Stromal cell of bone marrow (primary cell): ENCODE measurements around the gene FMN1.
A peak's percentile ranks its signal among the peaks of the same experiment; 100 is the strongest.

Experiments used
- DNase-seq: peaks from one replicate; pipeline ENCODE4 v3.0.0-alpha.2; 2012; ENCODE audit warnings: low read depth

Gene FMN1

DNA sequence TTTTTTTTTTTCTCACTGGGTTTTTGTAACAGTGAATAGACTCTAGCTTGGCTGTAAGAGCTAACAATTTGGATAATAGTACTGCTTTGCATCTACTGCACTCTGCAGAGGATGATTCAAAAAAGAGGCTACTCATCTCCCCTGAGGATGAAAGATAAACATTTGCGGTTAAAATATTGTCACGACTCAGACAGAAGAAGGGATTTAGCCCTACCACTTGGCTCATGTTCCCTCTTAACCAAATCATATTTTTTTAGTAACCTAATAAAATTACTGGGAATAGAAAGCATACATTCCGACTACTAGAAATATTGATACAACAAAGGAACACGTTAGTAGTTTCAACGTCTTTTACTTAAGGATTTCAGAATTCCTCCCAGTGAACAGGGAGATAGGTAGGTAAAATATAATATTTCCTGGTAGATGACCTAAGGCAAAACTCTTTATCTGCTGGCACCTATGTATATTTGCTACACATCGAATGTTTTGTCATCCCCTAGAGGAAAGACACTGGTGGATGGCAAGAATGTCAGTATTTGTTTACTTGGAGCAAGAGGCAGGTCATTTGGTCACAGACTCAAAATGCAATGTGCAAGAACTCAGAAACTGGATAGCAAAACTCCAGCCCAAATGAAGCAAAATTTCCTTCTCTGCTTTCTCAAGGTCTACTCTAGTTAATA is 365.9 kb downstream of the FMN1 start:
- DNase-seq = peak; percentile 94

DNA sequence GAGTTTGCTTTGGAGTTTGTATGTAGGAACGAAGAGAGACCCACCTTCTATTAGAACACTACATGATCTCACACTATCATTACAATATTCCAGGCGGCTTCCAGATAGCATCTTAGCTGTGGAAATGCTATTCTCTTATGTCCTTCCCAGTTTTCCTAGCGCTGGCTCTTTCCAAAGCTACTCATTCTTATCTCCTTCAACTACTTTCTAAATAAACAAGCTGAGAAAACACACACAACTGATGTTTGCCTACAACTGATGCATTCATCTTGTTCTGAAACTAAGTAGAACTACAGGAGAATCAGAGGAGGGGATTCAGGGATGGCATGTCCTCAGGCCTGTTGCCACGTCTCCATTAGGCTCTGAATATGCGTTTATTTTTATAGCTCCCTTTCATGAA is 367.8 kb downstream of the FMN1 start:
- no peak for DNase-seq

DNA sequence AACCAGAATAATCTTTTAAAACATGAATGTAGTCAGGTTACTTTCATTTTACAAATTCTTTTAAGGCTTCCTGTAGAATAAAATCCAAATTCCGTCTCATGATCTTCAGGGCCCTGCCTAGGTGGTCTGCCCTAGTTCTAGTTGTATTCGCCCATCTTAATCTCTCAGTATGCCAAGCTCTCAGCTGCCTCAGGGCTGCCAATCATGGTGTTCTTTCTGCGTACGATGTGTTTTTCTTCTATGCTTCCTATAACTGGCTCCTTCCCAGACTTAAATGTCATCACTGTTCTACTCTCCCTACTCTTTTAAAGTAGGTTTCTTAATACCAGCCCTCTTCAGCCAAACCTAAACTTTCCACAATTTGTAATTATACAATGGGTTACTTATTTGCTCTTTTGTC is 369.3 kb downstream of the FMN1 start:
- DNase-seq = no peak

DNA sequence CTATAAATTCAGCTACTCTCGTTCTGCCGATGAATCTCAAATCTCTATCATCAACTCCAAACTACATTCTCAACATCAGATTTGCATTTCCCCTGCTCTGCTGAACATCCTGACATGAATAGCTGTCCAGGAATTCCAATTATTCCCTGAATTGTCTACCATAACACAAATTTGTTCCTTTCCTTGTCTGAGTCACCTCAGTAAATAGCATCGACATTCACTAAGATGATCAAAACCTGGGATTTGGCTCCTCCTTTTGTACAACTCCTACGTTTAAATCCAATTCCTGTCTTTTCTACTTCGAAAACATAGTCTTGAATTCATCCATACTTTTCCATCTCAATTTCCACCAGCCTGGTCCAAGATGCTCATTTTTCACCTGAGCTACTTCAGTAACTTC is 369.7 kb downstream of the FMN1 start:
- no peak for DNase-seq

DNA sequence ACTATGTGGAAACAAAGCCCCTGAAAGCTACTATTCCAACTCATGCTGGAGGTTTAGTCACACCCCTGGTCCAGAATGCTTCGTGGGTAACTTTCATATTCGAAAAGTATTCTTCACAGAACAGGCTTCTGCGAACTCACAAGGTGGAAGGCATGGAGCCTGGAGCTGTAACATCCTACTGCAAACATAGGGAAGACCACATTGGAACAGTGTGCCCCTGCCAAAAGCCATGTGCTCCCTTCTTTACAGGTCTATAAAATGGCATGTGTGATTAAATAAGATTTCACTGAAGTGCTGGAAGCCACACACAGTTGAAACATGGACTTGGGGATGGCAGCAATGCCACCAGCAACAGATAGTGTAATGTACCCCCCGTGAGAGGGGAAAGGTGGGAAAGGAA is 370.8 kb downstream of the FMN1 start:
- no peak for DNase-seq

DNA sequence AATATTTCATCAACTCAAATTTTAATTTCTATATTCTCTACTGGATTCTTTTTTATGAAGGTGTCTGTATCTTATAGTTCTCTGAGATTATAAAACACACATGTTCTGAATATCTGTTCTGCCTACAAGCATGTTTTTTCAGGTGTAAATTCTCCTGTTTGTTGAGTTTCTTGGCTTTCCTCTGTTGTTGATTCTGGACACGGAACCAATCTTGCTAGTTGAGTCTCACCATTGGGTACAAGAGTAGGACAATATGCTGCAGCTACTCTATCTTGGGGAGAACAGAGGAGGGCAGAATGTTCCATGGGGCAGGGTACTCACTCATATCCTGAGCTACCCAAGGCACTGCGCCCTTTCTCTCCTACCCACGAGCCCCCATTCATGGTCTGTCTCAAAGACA is 371.8 kb downstream of the FMN1 start:
- no peak for DNase-seq

DNA sequence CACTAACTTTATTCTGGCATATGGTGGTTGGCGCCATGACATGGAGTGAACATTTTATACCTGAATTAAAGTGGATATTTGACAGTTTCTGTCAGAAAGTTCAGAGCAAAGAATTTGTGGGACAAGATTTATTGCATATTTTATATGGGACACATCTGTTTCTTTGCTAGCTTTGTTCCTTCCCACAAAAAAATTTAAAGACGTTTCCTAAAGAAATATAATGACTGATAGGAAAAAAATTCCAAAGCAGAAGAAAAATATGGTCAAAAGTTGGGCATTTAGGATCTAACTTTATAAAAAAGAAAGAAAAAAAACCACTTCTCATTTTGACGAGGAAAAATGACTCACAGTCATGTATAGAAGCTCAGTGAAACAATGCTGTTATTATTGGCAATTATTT is 375.1 kb downstream of the FMN1 start:
- DNase-seq = no peak

DNA sequence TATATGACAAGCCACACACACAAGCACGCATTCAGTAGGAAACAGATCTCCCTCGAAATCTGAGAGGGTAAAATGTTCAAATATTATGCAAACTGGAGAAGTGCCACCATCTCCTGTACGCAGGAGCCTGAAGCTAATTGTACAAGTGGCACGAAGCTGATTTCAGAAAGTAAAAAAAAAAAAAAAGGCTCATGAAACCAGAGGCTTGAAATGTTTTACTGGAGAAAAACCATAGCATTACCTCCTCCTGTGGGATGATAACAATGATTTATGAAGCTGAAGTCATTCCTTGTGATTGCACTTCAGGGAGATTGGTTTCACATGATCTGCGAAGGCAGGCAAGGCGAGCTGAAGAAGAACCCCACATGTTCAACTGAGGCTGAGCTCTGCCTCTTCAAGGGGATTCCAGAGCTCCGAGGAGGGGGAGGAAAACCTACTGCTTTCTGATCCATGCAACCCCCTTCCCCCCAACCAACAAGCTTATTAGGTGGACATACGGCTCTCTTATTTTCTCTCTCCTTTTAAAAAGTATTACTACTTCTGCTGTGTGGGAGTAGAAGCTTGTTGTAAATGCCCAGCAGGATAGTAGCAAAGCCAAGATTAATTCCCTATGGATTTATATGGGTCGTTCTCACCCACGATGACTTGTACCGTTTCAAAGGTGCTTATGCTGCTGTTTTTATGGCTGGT is 375.6 kb downstream of the FMN1 start:
- peak; percentile 61 for DNase-seq

DNA sequence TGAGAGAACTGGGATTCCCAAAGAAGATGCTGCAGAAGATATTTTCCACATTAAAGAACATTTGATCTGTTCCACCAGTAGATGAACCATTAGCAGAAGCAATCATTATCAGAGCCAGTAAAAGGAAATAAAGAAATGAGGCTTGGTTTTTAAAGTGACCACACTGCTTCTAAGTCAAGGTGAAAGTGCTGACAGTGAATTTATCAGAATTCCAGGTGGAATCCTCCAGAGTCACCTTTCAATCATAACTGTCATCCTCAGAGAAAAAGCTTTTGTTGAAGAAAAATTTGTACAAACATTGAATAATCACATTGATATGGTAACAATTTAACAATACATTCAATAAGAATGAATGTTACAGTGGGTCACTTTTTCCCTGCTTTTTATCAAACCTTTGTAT is 376.9 kb downstream of the FMN1 start:
- no peak for DNase-seq

DNA sequence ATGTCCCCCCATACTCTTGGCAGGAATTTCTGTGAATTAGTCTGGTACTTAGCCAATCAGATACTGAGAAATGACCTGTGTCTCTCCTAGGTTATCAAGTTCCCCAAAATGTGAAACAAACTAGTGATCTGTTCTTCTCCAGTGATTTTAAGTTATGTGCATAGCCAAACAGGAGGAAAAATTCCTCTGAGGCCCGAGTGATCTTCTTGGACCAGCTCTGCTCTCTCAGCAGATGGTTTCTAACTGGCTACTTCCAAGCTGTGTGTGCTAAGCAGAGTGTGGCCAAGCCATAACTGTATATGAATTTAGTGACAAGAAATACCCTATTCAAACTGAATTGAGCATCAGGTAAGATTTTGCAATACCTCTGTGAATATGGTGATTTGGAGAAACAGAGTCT is 387.2 kb downstream of the FMN1 start:
- no peak for DNase-seq

DNA sequence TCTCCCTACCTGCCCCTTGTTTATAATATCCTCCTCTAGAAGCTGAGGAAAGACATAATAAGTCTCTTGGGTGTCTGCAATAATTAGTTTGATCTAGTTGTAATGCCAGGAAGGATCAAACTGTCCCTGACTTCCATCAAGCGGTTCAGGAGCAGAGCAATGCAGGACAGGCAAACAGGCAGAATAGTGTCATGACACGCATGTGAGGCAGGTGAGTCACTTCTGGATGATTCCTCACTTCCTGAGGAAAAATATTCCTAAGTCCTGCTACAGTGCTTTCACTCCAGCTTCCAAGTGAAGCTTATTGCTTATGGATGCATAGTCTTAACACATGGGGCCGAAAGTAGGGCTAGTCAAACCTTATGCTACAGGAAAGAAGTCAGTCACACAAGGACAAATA is 390.9 kb downstream of the FMN1 start:
- DNase-seq = no peak

DNA sequence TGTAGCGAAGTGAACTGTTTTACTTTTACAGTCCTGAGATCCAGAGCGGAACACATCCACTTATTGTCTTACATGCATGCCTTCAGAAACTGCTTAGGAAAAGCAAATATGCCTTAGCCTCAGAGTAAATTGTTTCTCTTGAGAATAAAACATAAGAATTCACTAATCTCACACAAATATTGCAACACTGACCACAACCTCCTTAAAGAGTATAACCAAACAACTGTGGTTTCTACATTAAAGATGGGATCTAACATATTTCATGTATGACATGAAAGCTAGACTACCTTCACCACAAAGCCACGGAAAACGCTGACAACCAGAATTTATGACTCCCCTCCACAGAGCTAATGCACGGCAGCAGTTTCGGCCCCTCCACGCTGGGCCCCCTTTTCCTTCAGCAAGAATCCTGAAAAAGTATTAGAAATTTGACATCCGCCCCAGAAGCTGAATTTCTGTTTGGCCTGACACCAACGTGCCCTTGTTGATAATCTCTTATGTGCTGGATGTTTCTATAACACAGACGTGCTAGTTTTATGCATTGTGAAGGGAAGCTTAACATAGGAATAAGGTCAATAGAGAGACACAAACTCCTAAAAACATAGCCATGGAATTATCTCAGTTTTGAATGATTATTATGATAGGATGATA is 392.1 kb downstream of the FMN1 start:
- DNase-seq = peak; percentile 65

DNA sequence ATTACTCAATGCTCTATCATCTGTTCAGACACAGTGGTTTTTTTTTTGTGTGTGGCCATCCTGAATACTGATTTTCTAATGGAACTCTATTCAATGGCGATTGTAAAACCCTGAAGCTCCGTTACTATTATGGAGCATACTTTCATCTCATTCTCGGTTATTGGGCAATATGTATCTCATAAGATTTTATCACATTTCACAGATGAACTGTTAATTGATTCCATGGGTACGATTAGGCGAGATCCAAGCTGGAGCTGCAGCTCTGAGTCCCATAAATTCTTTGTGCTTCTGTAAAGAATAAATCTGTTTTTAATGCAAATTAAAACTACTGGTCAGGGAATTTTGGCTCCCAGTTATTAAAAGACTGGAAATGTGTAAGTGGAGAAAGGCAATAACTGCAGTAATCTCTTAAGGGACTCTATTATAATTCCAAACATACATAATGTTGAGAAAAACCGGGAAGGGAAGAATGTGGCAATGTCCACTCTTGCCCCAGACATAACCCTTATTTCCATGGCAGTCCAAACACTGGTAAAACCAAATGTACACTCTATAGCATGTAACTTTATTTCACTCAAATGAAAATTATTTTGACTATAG is 394.5 kb downstream of the FMN1 start:
- DNase-seq = no peak

DNA sequence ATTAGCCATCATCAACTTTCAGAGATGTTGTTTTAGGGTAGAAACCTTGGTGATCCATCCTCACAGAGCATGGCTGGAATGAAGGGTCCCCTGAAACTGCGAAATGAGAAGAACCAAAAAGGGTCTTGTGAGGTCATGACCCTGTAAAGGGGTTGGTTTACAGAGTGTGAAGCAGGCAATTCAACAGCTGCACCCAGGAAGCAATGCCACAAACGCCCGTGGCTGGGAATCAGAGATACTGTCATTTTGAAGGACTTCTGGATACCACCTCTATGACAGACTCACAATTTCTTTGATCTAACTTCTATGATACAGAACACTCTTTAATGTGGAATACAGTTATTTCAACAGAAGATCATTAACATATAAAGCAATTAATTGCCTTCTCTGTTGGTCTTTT is 397.7 kb downstream of the FMN1 start:
- no peak for DNase-seq

DNA sequence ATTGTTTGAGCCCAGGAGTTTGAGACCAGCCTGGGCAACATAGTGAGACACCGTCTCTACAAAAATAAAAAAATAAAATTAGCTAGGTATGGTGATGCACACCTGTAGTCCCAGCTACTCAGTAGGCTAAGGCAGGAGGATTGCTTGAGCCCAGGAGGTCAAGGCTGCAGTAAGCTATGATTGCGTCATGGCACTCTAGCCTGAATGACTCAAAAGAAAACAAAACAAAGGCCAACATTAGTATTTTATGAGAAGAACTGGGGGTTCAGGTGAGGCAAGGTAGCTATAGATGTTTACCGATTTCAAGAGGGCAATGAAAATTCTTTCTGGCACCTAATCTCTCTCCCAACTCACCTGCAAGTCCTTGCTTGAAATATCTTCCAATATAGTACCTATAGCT is 399.5 kb downstream of the FMN1 start:
- no peak for DNase-seq

DNA sequence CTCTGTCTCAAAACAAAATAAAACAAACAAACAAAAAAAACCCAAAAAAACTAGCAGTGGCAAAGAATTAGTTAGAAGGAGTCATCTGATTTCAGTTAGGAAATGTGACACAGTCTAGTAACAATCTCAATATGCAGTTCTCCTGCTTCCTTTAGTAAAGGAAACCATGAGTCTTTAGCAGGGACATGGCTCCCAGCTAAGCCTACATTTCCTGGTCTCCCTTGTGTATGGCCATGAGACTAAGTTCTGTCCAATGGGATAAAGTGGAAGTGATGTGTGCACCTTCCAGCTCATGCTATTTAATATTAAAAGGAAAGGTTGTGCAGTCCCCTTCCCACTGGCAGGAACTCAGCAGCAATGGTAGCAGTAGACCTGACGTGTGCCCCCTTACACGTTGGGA is 402.1 kb downstream of the FMN1 start:
- no peak for DNase-seq

DNA sequence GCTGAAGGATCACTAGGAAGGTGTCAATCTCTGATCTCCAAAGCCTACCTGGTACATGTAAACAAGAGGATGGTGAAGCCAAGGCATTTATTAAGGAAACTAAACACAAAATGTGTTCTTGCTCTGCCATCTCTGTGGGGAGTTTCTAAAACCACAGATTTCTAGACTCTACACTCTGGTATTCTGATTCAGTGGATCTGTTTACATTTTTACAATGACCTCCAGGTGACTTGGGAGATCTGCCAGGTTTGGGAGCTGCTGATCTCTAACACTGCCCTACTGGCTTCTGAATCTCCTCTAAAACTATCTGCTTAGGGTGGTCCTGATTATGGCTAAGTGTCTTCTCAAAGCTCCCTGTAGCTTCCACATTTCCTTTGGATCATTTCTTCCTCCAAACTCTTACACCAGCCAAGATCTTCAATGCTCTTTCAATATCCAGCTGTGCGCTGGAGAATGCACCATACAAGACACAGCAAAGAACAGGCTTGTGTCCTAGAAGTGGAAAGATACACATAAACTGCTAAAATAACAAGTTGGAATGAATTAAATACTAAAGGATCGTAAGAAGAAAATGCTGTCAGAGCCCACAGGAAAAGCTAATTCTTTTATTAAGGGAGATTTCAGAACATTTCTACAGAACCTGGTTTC is 404.0 kb downstream of the FMN1 start:
- DNase-seq = no peak

DNA sequence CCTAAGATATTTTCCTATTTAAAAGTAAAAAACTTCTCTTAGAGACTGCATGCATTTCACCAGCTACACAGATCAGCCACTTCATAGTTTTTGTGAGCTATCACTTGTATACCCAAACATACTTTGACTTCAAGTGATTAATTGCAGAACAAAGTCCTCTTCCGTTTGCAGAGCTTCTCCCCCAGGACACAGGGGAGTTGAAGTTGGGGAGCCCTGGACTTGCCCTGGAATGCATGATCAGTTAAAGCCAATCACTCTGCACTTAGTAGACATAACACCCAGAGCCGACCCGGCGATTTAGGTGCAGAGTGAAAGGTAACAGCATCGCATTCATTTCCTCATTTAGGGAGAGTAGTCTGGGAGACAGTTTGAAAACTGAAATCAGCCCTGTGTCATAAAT is 406.6 kb downstream of the FMN1 start:
- DNase-seq = no peak

DNA sequence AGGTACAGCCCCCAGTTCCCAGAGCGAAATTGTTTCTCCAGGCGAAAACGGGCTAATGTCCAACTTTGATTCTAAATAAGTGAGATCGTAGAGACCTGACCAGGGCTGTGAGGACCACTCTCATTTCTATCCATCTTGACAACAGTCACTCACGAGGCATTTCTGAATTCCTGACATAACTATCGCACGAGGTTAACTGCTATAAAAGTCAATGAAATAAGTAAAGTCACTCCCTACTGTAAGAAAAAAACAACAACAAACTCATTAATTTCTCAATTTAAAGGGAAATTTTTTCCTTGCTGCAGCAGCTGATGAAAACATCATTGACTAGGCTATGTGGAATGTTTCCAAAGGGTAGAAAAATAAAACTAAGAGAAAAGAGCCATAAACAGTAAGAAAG is 407.6 kb downstream of the FMN1 start:
- no peak for DNase-seq

DNA sequence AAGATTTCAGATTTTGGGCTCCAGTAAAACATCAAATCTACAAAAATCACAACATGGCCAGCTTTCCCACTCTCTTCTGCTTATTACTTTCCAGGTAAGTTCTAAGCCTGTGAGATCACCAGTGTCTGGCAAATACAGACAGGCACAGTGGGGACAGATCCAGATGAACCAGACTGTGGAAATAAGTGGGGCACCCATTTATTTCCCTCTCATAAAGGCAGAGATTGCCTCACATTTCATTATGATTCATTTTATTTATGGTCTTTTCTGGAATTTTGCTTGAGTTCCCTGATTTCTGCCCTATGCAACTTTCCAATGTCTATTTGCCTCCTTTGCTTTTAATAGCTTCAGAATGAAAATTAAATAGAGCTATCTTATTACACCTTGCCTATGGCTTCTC is 409.9 kb downstream of the FMN1 start:
- peak; percentile 6 for DNase-seq

DNA sequence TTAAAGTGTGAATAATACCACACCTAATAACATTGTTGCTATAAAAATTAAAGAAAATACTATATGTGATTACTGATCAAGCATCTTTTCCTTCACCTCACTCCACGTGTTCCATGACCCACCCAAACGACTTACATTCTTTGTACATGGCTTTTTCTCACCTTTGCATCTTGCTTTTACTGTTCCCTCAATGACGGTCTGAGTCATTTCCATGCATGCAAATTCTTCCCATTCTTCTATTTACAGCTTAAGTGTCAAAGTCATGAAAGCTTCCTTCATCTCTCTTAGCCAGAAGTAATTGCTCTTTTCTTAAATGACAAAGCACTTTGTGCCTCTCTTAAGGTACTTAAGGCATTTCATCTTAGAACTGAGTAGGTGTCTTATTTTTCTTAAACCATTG is 412.7 kb downstream of the FMN1 start:
- DNase-seq = no peak

DNA sequence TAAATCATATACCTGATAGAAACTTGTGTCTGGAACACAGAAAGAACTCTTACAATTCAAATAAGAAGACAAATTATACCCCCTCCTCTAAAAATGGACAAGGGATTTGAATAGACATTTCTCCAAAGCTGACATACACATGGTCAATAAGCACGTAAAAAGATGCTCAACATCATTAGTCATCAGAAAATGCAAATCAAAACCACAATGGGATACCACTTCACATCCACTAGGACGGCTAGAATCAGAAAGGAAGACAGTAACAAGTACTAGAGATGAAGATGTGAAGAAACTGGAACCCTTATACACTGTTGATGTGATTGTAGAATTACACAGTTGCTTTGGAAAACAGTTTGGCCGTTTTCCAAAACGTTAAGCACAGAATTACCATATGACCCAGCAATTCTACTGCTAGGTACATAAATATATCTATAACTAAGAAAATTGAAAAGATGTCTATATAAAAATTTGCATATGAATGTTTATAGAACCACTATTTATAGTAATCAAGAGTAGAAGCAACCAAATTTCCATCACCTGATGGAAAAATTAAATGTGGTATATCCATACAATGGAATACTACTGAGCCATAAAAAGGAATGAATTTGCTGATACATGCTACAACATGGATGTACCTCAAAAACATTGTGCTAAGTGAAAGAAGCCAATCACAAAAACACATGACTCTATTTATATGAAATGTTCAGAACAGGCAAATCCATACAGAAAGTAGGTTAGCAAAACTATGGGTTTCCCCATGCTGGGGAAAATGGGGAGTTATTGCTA is 415.9 kb downstream of the FMN1 start:
- DNase-seq = no peak
